CD4-positive, alpha-beta T cell (primary cell): ENCODE data around the gene VAV2. TPM values are rescaled to one million over a fixed set of nuclear protein-coding genes. Genes with fewer than 3 reads are reported as not detected.

ENCODE experiments used
- ATAC-seq: fragments of 200-7000 bp; cut with Tn5 transposase; one replicate; pipeline ENCODE4 v1.10.0; 2022; ENCODE audit warnings: mild to moderate bottlenecking; ENCODE audit not compliant: poor library complexity
- CTCF ChIA-PET: fragments of 350-600 bp; sonication (Branson Sonifier 250); formaldehyde crosslinking; loops from one replicate; lab custom pipeline; 2021; ENCODE audit warnings: antibody characterized with exemption, inconsistent platforms; lab: Charles Lee
- POLR2A ChIA-PET: fragments of 350-600 bp; sonication (Branson Sonifier 250); formaldehyde crosslinking; loops from one replicate; lab custom pipeline; 2021; ENCODE audit warnings: antibody characterized with exemption, inconsistent platforms; lab: Charles Lee
- DNase-seq, 14 experiments: peaks; one replicate each; pipeline ENCODE4 v3.0.0-alpha.2; 2013 to 2020; ENCODE audit warnings: mixed read lengths in 2 of 14
- H3K27ac ChIP-seq, 2 donors: one replicate each; pipeline versions ENCODE4 v1.5.1 to v1.7.0; 2013; ENCODE audit warnings: low read length in 2 of 2, low read depth in 1 of 2, mild to moderate bottlenecking in 1 of 2
- H3K27me3 ChIP-seq, 2 experiments: 1 replicate in 1 of 2; 2 replicates in 1 of 2; pipeline versions ENCODE4 v1.6.1 to v1.7.0; 2013; ENCODE audit warnings: low read length in 2 of 2, control low read depth in 1 of 2, mild to moderate bottlenecking in 1 of 2, moderate library complexity in 1 of 2; ENCODE audit not compliant: insufficient read depth in 2 of 2, control insufficient read depth in 1 of 2
- H3K36me3 ChIP-seq: one replicate; pipeline ENCODE4 v1.6.1; 2013; ENCODE audit warnings: low read length, control low read depth; ENCODE audit not compliant: insufficient read depth
- H3K4me1 ChIP-seq: one replicate; pipeline ENCODE4 v1.6.1; 2013; ENCODE audit warnings: low read length, control low read depth; ENCODE audit not compliant: insufficient read depth
- H3K4me3 ChIP-seq: one replicate; pipeline ENCODE4 v1.5.1; 2013; ENCODE audit warnings: mild to moderate bottlenecking, low read length, moderate library complexity
- H3K9me3 ChIP-seq, 2 experiments: 1 replicate in 1 of 2; 2 replicates in 1 of 2; pipeline versions ENCODE4 v1.6.1 to v1.7.0; 2013; ENCODE audit warnings: low read length in 2 of 2, mild to moderate bottlenecking in 2 of 2, control low read depth in 1 of 2, moderate library complexity in 1 of 2; ENCODE audit not compliant: control insufficient read depth in 1 of 2, insufficient read depth in 1 of 2
- H3K27ac Mint-ChIP-seq: one replicate; pipeline ENCODE4 v1.8.0; 2020; ENCODE audit warnings: mixed read lengths
- H3K27me3 Mint-ChIP-seq: one replicate; pipeline ENCODE4 v1.8.0; 2021; ENCODE audit warnings: mixed read lengths
- H3K36me3 Mint-ChIP-seq: one replicate; pipeline ENCODE4 v1.8.0; 2021; ENCODE audit warnings: low read depth, mixed read lengths
- H3K4me1 Mint-ChIP-seq: one replicate; pipeline ENCODE4 v1.8.0; 2021; ENCODE audit warnings: low read depth, mixed read lengths
- H3K4me3 Mint-ChIP-seq: one replicate; pipeline ENCODE4 v1.8.0; 2020; ENCODE audit warnings: mild to moderate bottlenecking, mixed read lengths
- H3K9me3 Mint-ChIP-seq: one replicate; pipeline ENCODE4 v1.8.0; 2020; ENCODE audit warnings: mixed read lengths
- intact Hi-C, 2 experiments: fragments of 100-400 bp; cut with DNase I in 1 of 2; cut with micrococcal nuclease in 1 of 2; formaldehyde crosslinking; loops; one replicate each; pipeline versions ENCODE4 v1.15.1 to v1.9.0; 2023 to 2025; cut with DNase I, micrococcal nuclease
- total RNA-seq, 174 experiments: library from RNA in 2 of 174; stranded (reverse) in 2 of 174; gene quantifications; one replicate each; pipeline ENCODE4 v1.2.3 and lab custom pipeline; 2021 to 2026
- TF ChIP-seq, protein P1 (sequence below): fragments of 200-600 bp; IDR thresholded peaks from one replicate; pipeline ENCODE4 v1.8.0; 2022; ENCODE audit warnings: antibody characterized with exemption, mild to moderate bottlenecking

VAV2 gene
- total RNA-seq, 2 experiments from 2014 or later: 1.6 to 1.7 TPM

DNA sequence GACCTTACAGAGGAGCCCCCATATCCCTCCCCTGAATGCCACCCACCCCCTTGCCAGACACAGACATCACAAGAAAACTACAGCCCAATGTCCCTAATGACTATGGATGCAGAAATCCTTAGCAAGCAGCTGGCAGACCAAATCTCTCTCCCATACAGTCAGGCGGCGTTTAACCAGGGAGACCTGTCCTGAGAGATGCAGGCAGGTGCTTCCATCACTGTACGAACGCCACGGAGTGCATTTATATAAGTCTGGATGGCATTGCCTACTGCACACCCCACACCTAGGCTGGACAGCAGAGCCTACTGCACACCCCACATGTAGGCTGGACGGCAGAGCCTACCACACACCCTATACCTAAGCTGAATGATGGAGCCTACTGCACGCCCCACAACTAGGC is 219.5 kb downstream of the VAV2 start:
- Mint-ChIP-seq H3K36me3 (peaks cover 14% of the 10 kb centered on the region), H3K9me3 (peaks cover 2% of the 10 kb centered on the region), H3K27ac (no peak overlapping the region), H3K4me1 (no peaks in the 10 kb centered on the region), H3K4me3 (no peak overlapping the region), H3K27me3 (no peaks in the 10 kb centered on the region)
- CTCF ChIA-PET: no interaction called here
- H3K9me3 ChIP-seq: peaks cover 3 to 11% of the 10 kb centered on the region in 2 experiments
- intact Hi-C loops: no loop called here
- no peaks in the 10 kb centered on the region for H3K27me3 ChIP-seq
- TF ChIP-seq, protein P1, sequence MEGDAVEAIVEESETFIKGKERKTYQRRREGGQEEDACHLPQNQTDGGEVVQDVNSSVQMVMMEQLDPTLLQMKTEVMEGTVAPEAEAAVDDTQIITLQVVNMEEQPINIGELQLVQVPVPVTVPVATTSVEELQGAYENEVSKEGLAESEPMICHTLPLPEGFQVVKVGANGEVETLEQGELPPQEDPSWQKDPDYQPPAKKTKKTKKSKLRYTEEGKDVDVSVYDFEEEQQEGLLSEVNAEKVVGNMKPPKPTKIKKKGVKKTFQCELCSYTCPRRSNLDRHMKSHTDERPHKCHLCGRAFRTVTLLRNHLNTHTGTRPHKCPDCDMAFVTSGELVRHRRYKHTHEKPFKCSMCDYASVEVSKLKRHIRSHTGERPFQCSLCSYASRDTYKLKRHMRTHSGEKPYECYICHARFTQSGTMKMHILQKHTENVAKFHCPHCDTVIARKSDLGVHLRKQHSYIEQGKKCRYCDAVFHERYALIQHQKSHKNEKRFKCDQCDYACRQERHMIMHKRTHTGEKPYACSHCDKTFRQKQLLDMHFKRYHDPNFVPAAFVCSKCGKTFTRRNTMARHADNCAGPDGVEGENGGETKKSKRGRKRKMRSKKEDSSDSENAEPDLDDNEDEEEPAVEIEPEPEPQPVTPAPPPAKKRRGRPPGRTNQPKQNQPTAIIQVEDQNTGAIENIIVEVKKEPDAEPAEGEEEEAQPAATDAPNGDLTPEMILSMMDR: no peak
- H3K27ac ChIP-seq: no peak overlapping the region
- ATAC-seq: no peak
- H3K4me1 ChIP-seq: no peaks in the 10 kb centered on the region
- no peak overlapping the region for H3K4me3 ChIP-seq
- peak in 1 of 14 experiments; percentile 4 for DNase-seq
- POLR2A ChIA-PET: no interaction called here
- H3K36me3 ChIP-seq: no peaks in the 10 kb centered on the region

DNA sequence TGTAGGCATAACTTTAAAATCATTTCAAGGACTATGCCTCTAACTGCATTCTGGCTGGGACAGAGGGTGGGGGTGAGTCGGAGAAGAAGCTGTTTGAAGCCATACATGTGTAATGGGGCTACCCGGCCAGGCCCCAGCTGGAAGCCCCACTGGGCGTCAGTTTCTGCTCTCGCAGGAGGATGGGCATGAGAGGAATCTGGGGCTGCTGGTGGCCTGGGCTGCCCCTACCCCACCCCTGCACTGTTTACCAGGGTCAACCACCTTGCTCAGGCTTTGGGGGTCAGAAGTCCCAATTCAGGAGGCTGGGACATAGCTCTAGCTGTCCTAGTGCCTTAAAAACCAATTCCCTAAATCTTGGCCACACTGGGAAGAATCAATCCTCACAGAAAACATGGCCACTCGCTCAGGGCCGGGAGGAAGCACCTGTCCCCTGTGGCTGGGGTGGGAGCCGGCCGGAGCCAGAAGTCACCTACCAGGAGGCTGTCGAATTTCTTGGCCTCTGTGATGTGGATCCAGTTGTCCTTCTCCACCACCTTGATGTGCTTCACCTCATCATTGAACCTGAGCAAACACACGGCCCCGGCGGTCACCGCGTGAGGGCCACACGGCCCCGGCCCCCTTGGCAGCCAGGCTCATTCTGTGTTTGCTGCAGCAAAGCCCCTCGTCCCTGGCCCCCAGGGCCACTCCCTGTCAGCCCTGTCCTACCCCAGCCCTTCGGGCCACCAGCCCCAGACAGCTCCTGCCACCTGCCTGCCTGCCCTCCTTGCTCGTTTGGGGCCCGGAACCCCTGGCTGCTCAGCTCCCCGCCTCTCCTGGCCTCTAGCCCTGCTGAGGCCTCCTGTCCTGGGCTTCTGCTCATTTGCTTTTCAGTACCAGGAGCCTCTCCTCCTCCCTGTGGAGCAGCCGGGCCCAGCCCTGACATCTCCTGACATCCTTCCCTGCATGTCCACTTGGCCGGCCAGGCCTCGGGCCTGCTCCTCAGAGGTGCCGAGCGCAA is 220.3 kb downstream of the VAV2 start:
- peak in 2 of 14 experiments; percentile 10 to 23 for DNase-seq
- no peak overlapping the region for H3K27ac ChIP-seq
- H3K36me3 ChIP-seq: no peaks in the 10 kb centered on the region
- no peaks in the 10 kb centered on the region for H3K4me1 Mint-ChIP-seq
- H3K27me3 Mint-ChIP-seq: no peaks in the 10 kb centered on the region
- H3K36me3 Mint-ChIP-seq: peaks cover 14% of the 10 kb centered on the region
- H3K27ac Mint-ChIP-seq: no peak overlapping the region
- no peaks in the 10 kb centered on the region for H3K27me3 ChIP-seq
- no peak overlapping the region for H3K4me3 Mint-ChIP-seq
- TF ChIP-seq, protein P1: no peak
- H3K4me1 ChIP-seq: no peaks in the 10 kb centered on the region
- CTCF ChIA-PET: no interaction called here
- intact Hi-C loops: no loop called here
- no peak for ATAC-seq
- H3K9me3 Mint-ChIP-seq: peaks cover 2% of the 10 kb centered on the region
- POLR2A ChIA-PET: no interaction called here
- peaks cover 8 to 15% of the 10 kb centered on the region in 2 experiments for H3K9me3 ChIP-seq
- H3K4me3 ChIP-seq: no peak overlapping the region

DNA sequence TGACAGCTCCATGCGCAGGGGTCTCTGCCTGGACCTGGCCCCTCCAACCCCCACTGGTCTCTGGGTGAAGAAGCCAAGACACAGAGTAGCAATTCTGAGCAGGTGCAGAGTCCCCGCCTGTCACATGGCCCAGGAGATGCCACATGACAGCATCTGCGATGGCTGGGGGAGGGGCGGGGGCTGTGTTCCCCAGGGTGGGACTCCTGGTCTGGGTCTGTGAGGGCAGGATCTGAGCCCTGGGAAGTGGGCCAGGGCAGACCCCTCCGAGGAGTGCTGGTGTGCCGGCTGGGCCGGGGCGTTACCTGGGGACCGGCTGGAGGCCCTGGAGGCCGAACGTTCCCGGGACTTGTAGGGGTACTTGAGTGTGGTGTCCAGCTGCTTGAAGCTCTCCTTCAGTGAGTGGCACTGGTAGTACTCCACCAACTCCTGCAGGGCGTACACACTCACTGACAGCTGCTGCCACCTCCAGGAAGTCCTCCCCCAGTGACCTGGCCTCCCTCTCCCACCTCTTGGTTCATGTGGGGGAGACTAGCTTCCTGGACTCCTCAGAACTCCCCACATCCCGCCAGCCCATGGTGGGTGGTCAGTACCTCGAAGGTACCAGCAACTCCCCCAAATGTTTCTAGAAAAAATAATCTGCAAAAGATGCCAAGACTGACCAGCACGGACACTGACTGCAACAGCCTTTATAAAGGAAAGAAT is 221.9 kb downstream of the VAV2 start:
- ATAC-seq (no peak), DNase-seq (peak in 1 of 14 experiments; percentile 27)
- intact Hi-C loops: no loop called here
- H3K36me3 Mint-ChIP-seq: peaks cover 10% of the 10 kb centered on the region
- ChIA-PET CTCF (no interaction called here), POLR2A (no interaction called here)
- Histone ChIP-seq H3K9me3 (peaks cover 8 to 15% of the 10 kb centered on the region in 2 experiments), H3K36me3 (no peaks in the 10 kb centered on the region), H3K27ac (no peak overlapping the region), H3K4me1 (no peaks in the 10 kb centered on the region), H3K4me3 (no peak overlapping the region), H3K27me3 (no peaks in the 10 kb centered on the region)
- no peak overlapping the region for H3K27ac Mint-ChIP-seq
- H3K4me3 Mint-ChIP-seq: no peak overlapping the region
- H3K9me3 Mint-ChIP-seq: no peaks in the 10 kb centered on the region
- no peaks in the 10 kb centered on the region for H3K4me1 Mint-ChIP-seq
- TF ChIP-seq, protein P1: no peak
- H3K27me3 Mint-ChIP-seq: no peaks in the 10 kb centered on the region
